DND-41 (cell line): ENCODE results near the gene GOLIM4.

Experiments used
- EZH2 ChIP-seq: IDR thresholded peaks from 3 replicates; pipeline ENCODE4 v1.6.1; 2012; ENCODE audit warnings: borderline replicate concordance, low read depth, mild to moderate bottlenecking, moderate library complexity, low read length, inconsistent platforms; ENCODE audit not compliant: severe bottlenecking
- TF ChIP-seq, protein P1 (sequence below): IDR thresholded peaks from 2 replicates; pipeline ENCODE4 v1.5.1; 2012; ENCODE audit warnings: borderline replicate concordance, low read length, moderate library complexity, mild to moderate bottlenecking; ENCODE audit not compliant: poor library complexity, severe bottlenecking; ENCODE audit errors: extremely low read depth

DNA sequence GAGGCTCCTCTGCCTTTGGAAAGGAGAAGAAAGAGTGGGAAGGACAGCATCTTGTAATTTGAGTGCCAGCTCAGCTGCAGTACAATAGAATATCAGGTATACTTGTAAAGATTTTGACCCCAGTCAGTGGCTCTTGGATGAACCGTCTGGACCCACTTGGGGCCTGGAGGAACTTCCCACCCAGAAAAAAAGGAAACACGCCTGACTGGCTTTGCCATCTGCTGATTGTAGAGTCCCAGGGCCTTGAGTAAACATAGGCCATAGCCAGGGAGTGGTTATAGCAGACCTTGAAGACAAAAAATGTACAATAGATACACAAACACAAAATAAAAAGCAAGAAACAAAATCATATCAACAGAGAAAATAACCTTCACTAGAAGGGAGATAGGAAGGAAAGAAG, 112.1 kb downstream of the GOLIM4 start:
- TF ChIP-seq, protein P1, sequence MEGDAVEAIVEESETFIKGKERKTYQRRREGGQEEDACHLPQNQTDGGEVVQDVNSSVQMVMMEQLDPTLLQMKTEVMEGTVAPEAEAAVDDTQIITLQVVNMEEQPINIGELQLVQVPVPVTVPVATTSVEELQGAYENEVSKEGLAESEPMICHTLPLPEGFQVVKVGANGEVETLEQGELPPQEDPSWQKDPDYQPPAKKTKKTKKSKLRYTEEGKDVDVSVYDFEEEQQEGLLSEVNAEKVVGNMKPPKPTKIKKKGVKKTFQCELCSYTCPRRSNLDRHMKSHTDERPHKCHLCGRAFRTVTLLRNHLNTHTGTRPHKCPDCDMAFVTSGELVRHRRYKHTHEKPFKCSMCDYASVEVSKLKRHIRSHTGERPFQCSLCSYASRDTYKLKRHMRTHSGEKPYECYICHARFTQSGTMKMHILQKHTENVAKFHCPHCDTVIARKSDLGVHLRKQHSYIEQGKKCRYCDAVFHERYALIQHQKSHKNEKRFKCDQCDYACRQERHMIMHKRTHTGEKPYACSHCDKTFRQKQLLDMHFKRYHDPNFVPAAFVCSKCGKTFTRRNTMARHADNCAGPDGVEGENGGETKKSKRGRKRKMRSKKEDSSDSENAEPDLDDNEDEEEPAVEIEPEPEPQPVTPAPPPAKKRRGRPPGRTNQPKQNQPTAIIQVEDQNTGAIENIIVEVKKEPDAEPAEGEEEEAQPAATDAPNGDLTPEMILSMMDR: no peak
- no peak for TF ChIP-seq EZH2
